PC-9 (cell line): ENCODE measurements around the gene UBE2Q2.

Source experiments
- EZH2 ChIP-seq: fragments of 200-600 bp; sonication (generic); IDR thresholded peaks from 2 replicates; pipeline ENCODE4 v1.8.0; 2017; ENCODE audit warnings: antibody characterized with exemption, low read depth
- TF ChIP-seq, protein P1 (sequence below): fragments of 200-600 bp; sonication (generic); conservative IDR thresholded peaks from 2 replicates; pipeline ENCODE4 v1.6.1; 2017; ENCODE audit warnings: mixed run types, antibody characterized with exemption, mild to moderate bottlenecking, moderate library complexity

- TF ChIP-seq, protein P1, sequence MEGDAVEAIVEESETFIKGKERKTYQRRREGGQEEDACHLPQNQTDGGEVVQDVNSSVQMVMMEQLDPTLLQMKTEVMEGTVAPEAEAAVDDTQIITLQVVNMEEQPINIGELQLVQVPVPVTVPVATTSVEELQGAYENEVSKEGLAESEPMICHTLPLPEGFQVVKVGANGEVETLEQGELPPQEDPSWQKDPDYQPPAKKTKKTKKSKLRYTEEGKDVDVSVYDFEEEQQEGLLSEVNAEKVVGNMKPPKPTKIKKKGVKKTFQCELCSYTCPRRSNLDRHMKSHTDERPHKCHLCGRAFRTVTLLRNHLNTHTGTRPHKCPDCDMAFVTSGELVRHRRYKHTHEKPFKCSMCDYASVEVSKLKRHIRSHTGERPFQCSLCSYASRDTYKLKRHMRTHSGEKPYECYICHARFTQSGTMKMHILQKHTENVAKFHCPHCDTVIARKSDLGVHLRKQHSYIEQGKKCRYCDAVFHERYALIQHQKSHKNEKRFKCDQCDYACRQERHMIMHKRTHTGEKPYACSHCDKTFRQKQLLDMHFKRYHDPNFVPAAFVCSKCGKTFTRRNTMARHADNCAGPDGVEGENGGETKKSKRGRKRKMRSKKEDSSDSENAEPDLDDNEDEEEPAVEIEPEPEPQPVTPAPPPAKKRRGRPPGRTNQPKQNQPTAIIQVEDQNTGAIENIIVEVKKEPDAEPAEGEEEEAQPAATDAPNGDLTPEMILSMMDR: no peak
- no peak for TF ChIP-seq EZH2
These were observed 99.2 kb downstream of the UBE2Q2 start for GRCh38 chr15:75942464-75942863.
